GM21367 (cell line): ENCODE measurements around the gene HSD11B1L.

Experiments
- ATAC-seq: cut with Tn5 transposase; IDR thresholded peaks from one replicate; pipeline ENCODE4 v1.9.1; 2021; ENCODE audit not compliant: unreplicated experiment

The HSD11B1L gene

GRCh38 chr19:5666921-5667610, 13.8 kb upstream of the HSD11B1L start:
- no peak for ATAC-seq

GRCh38 chr19:5667751-5668271, 13.0 kb upstream of the HSD11B1L start:
- no peak for ATAC-seq

GRCh38 chr19:5669212-5669611, 11.6 kb upstream of the HSD11B1L start:
- no peak for ATAC-seq

GRCh38 chr19:5671600-5671999, 9.2 kb upstream of the HSD11B1L start:
- ATAC-seq: no peak

- ATAC-seq: no peak
Measured at GRCh38 chr19:5672708-5673459, 7.9 kb upstream of the HSD11B1L start.

- no peak for ATAC-seq
Measured at GRCh38 chr19:5673752-5674151, 7.1 kb upstream of the HSD11B1L start.

GRCh38 chr19:5674714-5675113, 6.1 kb upstream of the HSD11B1L start:
- ATAC-seq: no peak

GRCh38 chr19:5676105-5676771, 4.6 kb upstream of the HSD11B1L start:
- no peak for ATAC-seq

GRCh38 chr19:5676772-5677105, 4.1 kb upstream of the HSD11B1L start:
- no peak for ATAC-seq

- ATAC-seq: no peak
Measured at GRCh38 chr19:5677136-5677535, 3.7 kb upstream of the HSD11B1L start.

- ATAC-seq: no peak
Measured at GRCh38 chr19:5677580-5677979, 3.2 kb upstream of the HSD11B1L start.

- ATAC-seq: no peak
Measured at GRCh38 chr19:5678071-5678718, 2.6 kb upstream of the HSD11B1L start.

- no peak for ATAC-seq
Measured at GRCh38 chr19:5679289-5680083, 1.3 kb upstream of the HSD11B1L start.

GRCh38 chr19:5680084-5680436, 767 bp upstream of the HSD11B1L start:
- no peak for ATAC-seq

- ATAC-seq: no peak
Measured at GRCh38 chr19:5681391-5682106, 722 bp downstream of the HSD11B1L start.

GRCh38 chr19:5682107-5682482, 1.3 kb downstream of the HSD11B1L start:
- no peak for ATAC-seq

GRCh38 chr19:5683177-5683886, 2.5 kb downstream of the HSD11B1L start:
- ATAC-seq: no peak

GRCh38 chr19:5684694-5685430, 4.0 kb downstream of the HSD11B1L start:
- no peak for ATAC-seq

- ATAC-seq: no peak
Measured at GRCh38 chr19:5686326-5686646, 5.5 kb downstream of the HSD11B1L start.
